ENCODE results near the gene ITGA1.

Gene ITGA1

DNA sequence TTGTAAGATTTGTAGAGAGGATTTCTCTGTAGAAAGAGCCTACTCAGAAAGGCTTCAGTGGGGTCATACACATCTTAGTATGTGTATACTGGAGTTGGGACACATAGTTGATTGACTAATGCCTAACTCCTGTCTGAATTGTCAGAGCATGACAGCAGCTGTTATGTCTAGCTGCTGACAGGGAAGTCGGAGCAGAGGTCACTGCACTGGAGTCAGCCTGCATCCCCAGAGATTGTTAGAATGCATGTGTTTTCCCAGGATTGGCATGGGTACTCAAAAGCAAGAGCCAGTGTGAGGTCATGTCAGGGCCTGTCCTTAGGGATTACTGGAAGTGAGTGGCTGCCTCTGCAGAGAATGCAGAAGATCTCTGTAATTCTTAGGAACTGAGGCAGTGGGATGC lies 82.7 kb downstream of the ITGA1 start:
- Mint-ChIP-seq H3K4me1 (no peaks in the 10 kb centered on the region), H3K4me3 (no peak overlapping the region), H3K27ac (no peak overlapping the region), H3K27me3 (peaks cover 24% of the 10 kb centered on the region), H3K9me3 (no peaks in the 10 kb centered on the region), H3K36me3 (no peaks in the 10 kb centered on the region)
- no peak for ATAC-seq

DNA sequence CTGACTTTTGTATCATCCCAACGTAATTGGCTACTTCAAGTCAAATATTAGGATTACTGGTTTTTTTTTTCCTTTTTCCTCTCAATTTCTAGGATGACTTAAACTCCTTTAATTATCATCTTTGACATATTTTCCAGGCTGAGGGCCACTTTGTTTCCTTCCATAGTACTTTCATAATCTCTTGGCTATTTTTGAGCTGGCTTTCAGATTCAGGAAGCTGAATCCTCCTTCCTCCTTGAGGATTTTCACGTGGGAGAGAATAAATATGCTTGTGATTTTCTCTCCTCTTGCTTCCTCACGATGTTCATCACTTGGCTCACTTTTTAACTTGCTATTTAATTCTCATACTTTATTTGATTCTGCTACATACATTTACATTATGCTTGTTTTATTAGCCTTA lies 88.1 kb downstream of the ITGA1 start:
- Mint-ChIP-seq H3K4me3 (no peak overlapping the region), H3K27ac (no peak overlapping the region), H3K36me3 (no peaks in the 10 kb centered on the region), H3K9me3 (no peaks in the 10 kb centered on the region), H3K4me1 (no peaks in the 10 kb centered on the region), H3K27me3 (peaks cover 28% of the 10 kb centered on the region)
- no peak for ATAC-seq

DNA sequence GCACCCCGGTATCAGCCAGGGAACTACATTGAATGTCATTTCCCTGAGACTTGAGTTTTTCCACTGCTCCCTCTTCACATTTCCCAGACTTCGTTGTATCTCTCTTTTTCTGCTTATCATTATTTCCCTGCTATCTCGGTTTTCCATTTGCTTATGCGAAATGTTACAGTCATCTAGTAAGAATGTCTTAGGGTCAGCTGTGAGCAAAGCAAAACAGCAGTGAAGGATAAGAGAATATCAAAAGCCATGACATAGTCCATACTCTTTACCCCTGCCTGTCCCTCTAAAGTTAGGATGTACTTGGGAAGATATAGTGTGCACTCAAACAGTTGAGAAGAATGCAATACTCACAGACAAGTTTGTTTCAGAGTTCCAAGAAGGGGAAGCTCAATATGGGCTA lies 88.7 kb downstream of the ITGA1 start:
- H3K36me3 Mint-ChIP-seq: no peaks in the 10 kb centered on the region
- no peak overlapping the region for H3K27ac Mint-ChIP-seq
- no peaks in the 10 kb centered on the region for H3K4me1 Mint-ChIP-seq
- H3K4me3 Mint-ChIP-seq: no peak overlapping the region
- H3K27me3 Mint-ChIP-seq: peaks cover 28% of the 10 kb centered on the region
- no peak for ATAC-seq
- no peaks in the 10 kb centered on the region for H3K9me3 Mint-ChIP-seq

DNA sequence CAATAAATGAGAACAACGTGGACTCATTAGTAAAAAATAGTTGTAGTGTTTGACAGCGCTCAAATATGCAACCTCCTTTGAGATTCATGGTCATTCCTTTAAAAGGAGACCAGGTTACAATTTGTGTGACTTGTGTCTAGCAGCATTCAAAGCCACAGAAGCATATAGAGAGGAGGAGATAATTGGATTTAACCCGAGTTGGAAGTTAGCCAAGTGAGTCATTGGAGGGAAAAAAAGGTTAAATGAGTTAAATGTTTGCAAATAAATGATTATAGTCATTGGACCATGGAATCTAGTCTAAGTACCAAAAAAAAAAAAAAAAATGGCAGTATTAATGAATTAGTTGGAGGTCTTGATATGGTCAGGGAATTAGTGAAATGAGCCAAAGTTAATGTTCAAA lies 90.9 kb downstream of the ITGA1 start:
- H3K4me3 Mint-ChIP-seq: no peak overlapping the region

DNA sequence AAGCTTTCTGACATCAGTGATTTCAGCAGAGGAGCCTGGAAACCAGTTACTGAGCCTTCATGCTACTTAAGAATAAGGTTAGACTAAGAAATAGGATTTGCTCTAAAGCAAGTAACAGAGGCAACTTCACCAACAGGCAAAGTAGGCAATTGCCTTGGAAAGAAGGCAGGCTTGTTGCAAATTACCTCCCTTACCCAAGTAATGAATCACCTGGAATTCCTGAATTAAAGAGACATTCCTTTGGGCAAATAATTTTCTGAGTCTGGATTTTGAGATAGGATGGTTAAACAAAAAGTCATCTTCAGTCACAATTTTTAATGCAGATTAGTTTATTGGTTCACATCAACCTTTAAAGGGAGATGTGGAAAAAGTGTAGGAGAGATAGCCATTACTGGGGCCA lies 92.8 kb downstream of the ITGA1 start:
- H3K36me3 Mint-ChIP-seq: no peaks in the 10 kb centered on the region
- H3K27me3 Mint-ChIP-seq: peaks cover 12% of the 10 kb centered on the region
- no peaks in the 10 kb centered on the region for H3K4me1 Mint-ChIP-seq
- ATAC-seq: no peak
- H3K4me3 Mint-ChIP-seq: no peak overlapping the region
- no peaks in the 10 kb centered on the region for H3K9me3 Mint-ChIP-seq
- H3K27ac Mint-ChIP-seq: no peak overlapping the region

More for the DNA sequence above, 90.9 kb downstream of the ITGA1 start:
- Mint-ChIP-seq H3K9me3 (no peaks in the 10 kb centered on the region), H3K27me3 (peaks cover 12% of the 10 kb centered on the region), H3K27ac (no peak overlapping the region), H3K4me1 (no peaks in the 10 kb centered on the region), H3K36me3 (no peaks in the 10 kb centered on the region)
- no peak for ATAC-seq

DNA sequence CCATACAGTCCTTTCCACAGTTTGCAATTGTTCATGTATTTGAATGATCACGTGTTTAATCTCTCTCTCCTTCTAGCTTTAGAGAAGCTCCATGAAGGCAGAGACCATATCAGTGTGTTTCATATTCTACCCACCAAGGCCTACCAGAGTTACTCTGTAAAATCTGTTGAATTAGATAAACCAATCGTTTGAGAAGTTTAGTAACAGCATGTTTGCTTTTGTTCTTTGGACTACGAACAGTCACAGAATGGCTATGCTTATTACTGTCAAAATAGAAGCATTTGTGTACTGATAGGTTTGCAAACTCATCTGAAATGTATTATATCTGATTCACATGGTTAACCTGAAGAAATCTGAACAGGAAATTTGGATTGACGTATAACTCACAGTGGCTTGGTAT lies 93.8 kb downstream of the ITGA1 start:
- no peak for ATAC-seq
- H3K9me3 Mint-ChIP-seq: no peaks in the 10 kb centered on the region
- H3K4me1 Mint-ChIP-seq: no peaks in the 10 kb centered on the region
- peaks cover 4% of the 10 kb centered on the region for H3K27me3 Mint-ChIP-seq
- no peaks in the 10 kb centered on the region for H3K36me3 Mint-ChIP-seq
- no peak overlapping the region for H3K4me3 Mint-ChIP-seq
- H3K27ac Mint-ChIP-seq: no peak overlapping the region

DNA sequence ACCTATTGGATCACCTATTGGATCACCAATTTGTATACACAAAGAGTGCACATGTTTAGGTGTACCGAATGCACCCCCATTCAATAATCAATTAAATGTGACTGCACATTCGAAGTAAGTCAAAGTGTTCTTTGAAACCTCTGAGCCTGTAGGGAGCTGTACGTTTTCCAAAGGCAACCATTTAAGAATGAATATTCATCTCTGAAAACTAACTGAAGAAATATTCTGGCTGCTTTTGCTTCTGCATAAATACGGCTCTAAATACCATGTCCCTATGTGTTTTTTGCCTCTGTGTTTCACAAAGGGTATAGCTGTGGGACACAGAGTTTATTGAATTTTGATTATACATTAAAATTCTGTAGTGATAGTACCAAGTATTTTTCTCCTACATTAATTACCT lies 95.4 kb downstream of the ITGA1 start:
- no peak for ATAC-seq
- no peaks in the 10 kb centered on the region for H3K27me3 Mint-ChIP-seq
- H3K9me3 Mint-ChIP-seq: no peaks in the 10 kb centered on the region
- no peaks in the 10 kb centered on the region for H3K36me3 Mint-ChIP-seq
- no peak overlapping the region for H3K4me3 Mint-ChIP-seq
- no peaks in the 10 kb centered on the region for H3K4me1 Mint-ChIP-seq
- H3K27ac Mint-ChIP-seq: no peak overlapping the region

DNA sequence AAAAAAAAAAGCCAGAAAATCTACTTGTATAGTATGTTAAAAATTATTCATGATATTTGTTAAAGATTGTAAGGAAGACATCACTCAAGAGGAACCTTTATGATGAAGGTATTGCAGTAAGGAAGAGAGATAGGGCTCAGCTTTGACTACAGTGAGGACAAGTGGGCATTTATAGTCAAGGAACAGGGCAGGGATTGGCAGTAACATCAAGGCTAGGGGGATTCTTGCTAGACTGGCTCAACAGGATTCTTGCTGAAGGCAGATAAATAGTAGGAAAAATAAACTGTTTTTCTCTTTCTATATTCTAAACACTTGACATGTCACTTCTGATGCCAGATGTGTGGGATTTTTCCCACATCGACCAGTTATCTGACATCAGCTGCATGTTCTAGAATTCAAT lies 96.7 kb downstream of the ITGA1 start:
- no peak overlapping the region for H3K4me3 Mint-ChIP-seq
- H3K9me3 Mint-ChIP-seq: no peaks in the 10 kb centered on the region
- H3K4me1 Mint-ChIP-seq: no peaks in the 10 kb centered on the region
- ATAC-seq: no peak
- H3K36me3 Mint-ChIP-seq: no peaks in the 10 kb centered on the region
- no peak overlapping the region for H3K27ac Mint-ChIP-seq
- H3K27me3 Mint-ChIP-seq: no peaks in the 10 kb centered on the region

DNA sequence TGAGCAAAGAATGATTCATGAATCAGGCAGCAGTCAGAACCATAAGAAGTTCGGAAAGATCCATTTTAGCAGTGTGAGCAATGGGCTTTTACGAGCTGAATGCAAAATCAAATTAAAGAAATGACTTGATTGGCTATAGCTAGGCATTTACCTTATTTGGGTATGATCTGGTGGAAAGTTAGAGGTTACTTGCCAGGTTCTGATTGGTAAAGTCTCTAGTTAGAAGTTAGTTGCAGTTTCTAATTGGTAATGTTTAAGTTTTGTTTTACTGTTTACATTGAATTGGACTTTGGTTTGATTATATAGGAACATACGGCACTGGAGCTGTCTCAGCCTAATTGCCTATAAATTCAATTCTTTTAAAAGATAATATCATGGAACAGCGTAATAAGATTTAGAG lies 97.9 kb downstream of the ITGA1 start:
- H3K36me3 Mint-ChIP-seq: no peaks in the 10 kb centered on the region
- no peak for ATAC-seq
- no peaks in the 10 kb centered on the region for H3K27me3 Mint-ChIP-seq
- H3K9me3 Mint-ChIP-seq: no peaks in the 10 kb centered on the region
- H3K4me1 Mint-ChIP-seq: no peaks in the 10 kb centered on the region
- H3K27ac Mint-ChIP-seq: no peak overlapping the region
- H3K4me3 Mint-ChIP-seq: no peak overlapping the region

DNA sequence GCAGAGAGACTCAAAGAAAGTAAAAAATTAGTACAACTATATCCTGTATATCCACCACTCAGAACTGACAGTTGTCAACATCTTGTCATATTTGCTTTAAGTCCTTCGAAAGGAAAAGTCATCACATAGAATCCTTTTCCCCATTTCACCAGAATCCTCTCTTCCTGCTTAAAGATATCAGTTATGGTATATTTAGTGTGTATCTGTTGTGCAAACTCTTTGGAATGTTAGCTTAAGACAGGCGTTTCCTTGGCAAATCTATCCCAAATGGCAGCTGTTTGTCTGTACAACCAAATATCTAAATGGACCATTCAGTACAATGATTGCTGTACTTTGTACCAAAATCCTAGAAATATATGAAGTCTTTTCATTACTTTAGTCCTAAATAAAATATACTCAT lies 98.5 kb downstream of the ITGA1 start:
- Mint-ChIP-seq H3K27me3 (no peaks in the 10 kb centered on the region), H3K36me3 (no peaks in the 10 kb centered on the region), H3K4me3 (no peak overlapping the region), H3K4me1 (no peaks in the 10 kb centered on the region), H3K9me3 (no peaks in the 10 kb centered on the region), H3K27ac (no peak overlapping the region)
- ATAC-seq: no peak

DNA sequence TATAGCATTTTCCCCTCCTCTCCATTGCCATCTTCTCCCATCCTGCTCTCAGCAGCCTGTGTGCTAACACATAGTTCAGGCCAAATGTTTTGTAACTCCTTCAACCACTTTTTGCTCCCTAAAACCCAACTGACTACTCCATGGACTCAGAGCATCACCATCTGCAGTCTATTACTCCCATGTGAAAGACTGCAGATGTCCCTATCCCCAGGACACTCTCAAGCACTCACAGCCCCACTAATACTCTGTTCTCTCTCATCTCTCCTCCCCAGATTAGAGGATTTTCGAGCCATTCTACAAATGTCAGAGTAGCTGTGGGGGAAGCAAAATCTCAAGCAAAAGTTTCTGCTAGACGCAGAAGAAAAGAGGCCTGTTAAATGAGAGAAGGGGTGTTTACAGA lies 99.3 kb downstream of the ITGA1 start:
- Mint-ChIP-seq H3K27ac (no peak overlapping the region), H3K4me1 (no peaks in the 10 kb centered on the region), H3K36me3 (no peaks in the 10 kb centered on the region), H3K4me3 (no peak overlapping the region), H3K9me3 (no peaks in the 10 kb centered on the region), H3K27me3 (no peaks in the 10 kb centered on the region)
- ATAC-seq: no peak

DNA sequence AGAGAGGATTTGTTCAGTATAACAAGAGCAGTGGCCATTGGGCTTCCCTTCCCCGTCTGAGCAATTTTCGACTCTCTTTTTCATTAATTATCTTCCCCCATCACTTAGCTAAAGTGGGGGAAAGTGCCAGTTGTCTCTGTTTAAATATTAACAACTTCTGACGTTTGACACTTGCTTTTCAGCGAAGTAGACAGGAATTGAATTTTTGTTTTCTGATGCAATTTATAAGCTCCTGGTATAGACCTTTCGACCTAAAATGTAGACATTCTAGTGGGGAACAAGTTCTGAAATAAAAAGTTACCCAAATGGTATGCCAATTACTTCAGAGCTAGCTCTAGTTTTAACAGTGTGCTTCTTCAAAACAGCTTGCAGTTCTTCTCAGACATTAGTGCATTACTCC lies 100.6 kb downstream of the ITGA1 start:
- Mint-ChIP-seq H3K27ac (no peak overlapping the region), H3K27me3 (no peaks in the 10 kb centered on the region), H3K36me3 (no peaks in the 10 kb centered on the region), H3K9me3 (no peaks in the 10 kb centered on the region), H3K4me3 (no peak overlapping the region), H3K4me1 (no peaks in the 10 kb centered on the region)
- ATAC-seq: no peak

DNA sequence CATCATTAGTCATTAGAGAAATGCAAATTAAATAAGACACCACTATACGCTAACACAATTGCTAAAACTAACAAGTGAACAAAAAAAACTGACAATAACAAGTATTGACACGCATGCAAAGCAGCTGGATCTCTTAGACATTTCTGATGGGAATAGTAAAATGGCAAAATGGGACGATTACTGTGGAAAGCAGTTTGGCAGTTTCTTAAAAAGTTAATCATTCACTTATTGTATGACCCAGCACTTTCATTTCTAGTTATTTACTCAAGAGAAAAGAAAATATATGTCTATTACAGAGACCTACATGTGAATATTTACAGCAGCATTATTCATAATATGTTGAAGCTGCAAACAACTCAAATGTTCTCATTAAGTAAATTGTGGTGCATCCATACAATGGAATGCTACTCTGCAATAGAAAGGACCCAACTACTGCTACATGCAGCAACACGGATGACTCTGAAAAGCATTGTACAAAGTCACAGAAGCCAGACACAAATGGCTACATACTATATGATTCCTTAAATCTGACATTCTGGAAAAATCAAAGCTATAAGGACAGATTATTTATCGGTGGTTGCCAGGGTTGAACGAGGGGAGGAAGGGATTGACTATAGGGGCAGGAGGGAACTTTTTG lies 104.6 kb downstream of the ITGA1 start:
- Mint-ChIP-seq H3K36me3 (no peaks in the 10 kb centered on the region), H3K9me3 (no peaks in the 10 kb centered on the region)

DNA sequence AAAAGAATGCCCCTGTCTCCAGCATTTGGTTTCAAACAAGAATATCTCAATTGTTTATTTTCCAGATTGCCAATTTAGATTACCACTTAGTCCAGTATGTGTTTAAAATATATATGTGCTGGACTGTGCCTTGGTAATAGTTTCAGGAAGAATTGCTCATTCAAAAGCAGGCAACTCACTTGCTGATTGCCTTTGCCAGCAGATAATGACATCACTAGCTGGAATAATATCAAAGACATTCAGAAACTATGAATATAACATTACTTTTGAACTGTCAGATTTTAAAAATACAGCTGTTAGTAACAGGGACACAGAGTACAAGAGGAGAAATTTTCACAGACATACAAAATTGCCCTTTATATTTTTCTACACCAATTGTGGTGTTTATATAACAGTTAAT lies 105.4 kb downstream of the ITGA1 start:
- ATAC-seq: no peak
- Mint-ChIP-seq H3K4me1 (no peaks in the 10 kb centered on the region), H3K27ac (no peak overlapping the region), H3K4me3 (no peak overlapping the region), H3K27me3 (peaks cover 10% of the 10 kb centered on the region), H3K36me3 (no peaks in the 10 kb centered on the region), H3K9me3 (no peaks in the 10 kb centered on the region)

More for the DNA sequence above, 104.6 kb downstream of the ITGA1 start:
- no peak for ATAC-seq
- no peaks in the 10 kb centered on the region for H3K4me1 Mint-ChIP-seq
- no peak overlapping the region for H3K27ac Mint-ChIP-seq
- peaks cover 10% of the 10 kb centered on the region for H3K27me3 Mint-ChIP-seq
- no peak overlapping the region for H3K4me3 Mint-ChIP-seq

DNA sequence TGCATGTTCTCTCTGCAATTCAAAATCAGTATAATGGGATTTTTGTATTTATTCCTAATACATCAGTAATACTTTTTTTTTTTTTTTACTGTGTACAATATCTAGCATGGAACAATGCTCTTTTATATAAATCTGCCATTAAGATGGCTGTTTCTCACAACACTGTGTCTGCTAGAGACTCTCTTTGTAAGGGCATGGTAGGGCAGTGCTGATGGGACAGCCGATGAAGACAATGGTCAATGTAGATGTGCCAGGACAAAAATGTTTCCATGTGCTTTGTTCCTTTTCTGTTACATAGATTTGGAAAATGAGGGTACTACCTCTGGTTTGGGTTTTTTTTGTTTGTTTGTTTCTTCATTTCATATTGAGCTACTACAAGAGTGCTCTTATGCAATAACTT lies 106.1 kb downstream of the ITGA1 start:
- Mint-ChIP-seq H3K27me3 (peaks cover 10% of the 10 kb centered on the region), H3K27ac (no peak overlapping the region), H3K9me3 (no peaks in the 10 kb centered on the region), H3K4me3 (no peak overlapping the region), H3K4me1 (no peaks in the 10 kb centered on the region), H3K36me3 (no peaks in the 10 kb centered on the region)
- ATAC-seq: no peak

DNA sequence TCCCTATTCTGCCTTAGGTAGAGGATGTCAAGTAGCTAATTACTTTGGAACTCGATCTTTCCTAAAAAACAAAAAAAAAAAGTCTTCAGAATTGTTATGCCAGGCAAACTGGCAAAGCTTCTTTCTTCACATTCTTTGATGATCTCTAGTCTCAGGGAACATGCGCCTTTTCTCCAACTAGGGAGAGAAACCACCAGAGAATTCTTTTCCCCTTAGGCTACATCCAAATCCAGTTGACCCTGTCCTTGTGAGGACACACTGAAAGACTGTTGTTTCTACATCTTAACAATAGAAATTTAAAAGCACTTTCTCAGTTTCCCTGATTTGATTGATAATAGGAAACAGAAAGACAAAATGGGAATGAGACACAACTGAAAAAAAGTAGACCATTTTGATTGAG lies 106.7 kb downstream of the ITGA1 start:
- no peak for ATAC-seq
- Mint-ChIP-seq H3K4me1 (no peaks in the 10 kb centered on the region), H3K27ac (no peak overlapping the region), H3K27me3 (peaks cover 10% of the 10 kb centered on the region), H3K4me3 (no peak overlapping the region), H3K36me3 (no peaks in the 10 kb centered on the region), H3K9me3 (no peaks in the 10 kb centered on the region)

DNA sequence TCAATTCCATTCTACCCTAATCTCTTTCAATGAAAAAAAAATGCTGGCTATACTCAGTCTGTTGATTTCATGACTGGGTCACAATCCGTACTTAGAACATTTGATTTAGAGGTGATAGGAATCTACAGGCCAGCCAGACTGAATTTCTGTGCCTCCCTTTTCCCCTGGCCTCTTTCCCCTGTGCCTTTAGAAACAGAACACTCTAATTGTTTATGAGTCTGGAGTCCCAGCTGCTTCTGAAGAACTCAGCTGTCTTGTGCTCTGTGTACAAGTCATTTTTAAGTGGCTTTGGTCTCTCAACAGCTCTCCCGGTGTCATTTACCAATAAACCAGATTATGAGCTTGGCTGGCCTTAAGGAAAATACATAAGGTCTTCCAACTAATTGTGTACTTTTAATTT lies 107.4 kb downstream of the ITGA1 start:
- Mint-ChIP-seq H3K4me3 (no peak overlapping the region), H3K9me3 (no peaks in the 10 kb centered on the region), H3K27me3 (peaks cover 10% of the 10 kb centered on the region), H3K4me1 (no peaks in the 10 kb centered on the region), H3K36me3 (no peaks in the 10 kb centered on the region), H3K27ac (no peak overlapping the region)
- ATAC-seq: no peak

Measured in stimulated activated memory B cell treated with anti-CD40 and anti-IgM and Interleukin-4, amounts not matched to agents 10 μg/mL and 1 μg/mL and 100 μg/mL, for 72 hours (primary cell).